CD4-positive, alpha-beta T cell treated with Interleukin-17A for 4 hours (primary cell): ENCODE results near the gene RABL3.
"Not testable (repeated sequence)": the region's sequence is repeated elsewhere in the genome, so short reads cannot be mapped to it uniquely, and the experiment has no call there.

Experiments used
- DNase-seq: peaks from one replicate; pipeline ENCODE4 v3.0.0-alpha.2; 2020; ENCODE audit warnings: mixed read lengths

Gene RABL3, protein sequence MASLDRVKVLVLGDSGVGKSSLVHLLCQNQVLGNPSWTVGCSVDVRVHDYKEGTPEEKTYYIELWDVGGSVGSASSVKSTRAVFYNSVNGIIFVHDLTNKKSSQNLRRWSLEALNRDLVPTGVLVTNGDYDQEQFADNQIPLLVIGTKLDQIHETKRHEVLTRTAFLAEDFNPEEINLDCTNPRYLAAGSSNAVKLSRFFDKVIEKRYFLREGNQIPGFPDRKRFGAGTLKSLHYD

GRCh38 chr3:120742198-120742848 is at the start of gene RABL3, which contains the start of gene GTF2E1:
Gene RABL3 (minus strand): TSS chr3:120742516. CDS start chr3:120742507, 9 bp downstream.
Gene GTF2E1 (plus strand): TSS chr3:120742744. CDS start chr3:120750553, 7,809 bp downstream.
- peak; percentile 95 for DNase-seq

DNA sequence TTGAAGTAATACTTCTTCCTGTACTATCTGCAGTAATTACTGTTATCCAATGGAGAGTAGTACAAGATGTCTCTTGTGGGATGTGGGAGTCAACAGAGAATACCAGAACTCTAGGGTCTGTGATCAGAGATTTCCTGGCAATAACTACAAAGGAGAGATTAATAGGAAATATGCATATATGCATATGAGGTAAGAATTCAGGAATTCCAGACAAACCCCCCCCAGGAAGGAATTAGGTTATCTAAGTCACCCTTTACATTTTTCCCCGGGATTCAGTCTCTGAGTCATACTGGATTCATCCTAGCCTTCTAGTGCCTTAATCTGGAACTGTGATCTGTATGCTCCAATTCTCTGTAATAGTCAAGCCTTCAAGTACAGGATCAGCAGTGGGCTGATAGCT is 49.6 kb upstream of the RABL3 start:
- no peak for DNase-seq

DNA sequence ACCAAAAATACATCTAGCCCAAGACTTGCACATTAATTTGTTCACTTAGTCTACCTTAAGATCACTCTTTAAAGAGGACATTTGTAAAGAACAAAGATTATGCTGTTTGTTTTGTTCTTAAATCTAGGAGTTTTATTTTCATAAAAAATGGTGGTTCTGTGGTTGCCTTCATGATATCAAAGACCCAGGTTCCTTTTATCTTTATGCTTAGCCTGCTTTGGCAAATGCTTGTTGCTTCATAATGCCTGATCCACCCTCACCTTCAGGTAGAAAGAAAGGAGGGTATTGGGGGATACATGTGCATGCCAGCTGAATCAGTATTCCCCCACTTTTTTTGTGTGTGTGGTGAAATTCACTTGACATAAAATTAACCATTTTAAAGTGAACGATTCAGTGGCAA is 48.7 kb upstream of the RABL3 start:
- no peak for DNase-seq

DNA sequence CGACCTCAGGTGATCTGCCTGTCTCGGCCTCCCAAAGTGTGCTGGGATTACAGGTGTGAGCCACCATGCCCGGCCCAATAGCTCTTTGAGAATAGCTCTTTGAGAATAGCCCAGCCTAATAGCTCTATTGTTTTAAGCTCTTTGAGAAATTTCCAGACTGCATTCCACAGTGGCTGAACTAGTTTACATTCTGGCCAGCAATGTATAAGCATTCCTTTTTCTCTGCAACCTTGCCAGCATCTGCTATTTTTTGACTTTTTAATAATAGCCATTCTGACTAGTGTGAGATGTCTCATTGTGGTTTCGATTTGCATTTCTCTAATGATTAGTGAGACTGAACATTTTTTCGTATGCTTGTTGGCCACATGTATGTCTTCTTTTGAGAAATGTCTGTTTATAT is 43.5 kb upstream of the RABL3 start:
- DNase-seq, result not testable (repeated sequence)

GRCh38 chr3:120780977-120781376 is 38.7 kb upstream of the RABL3 start:
- no peak for DNase-seq

- no peak for DNase-seq
Observed at GRCh38 chr3:120778776-120779175, 36.5 kb upstream of the RABL3 start.

DNA sequence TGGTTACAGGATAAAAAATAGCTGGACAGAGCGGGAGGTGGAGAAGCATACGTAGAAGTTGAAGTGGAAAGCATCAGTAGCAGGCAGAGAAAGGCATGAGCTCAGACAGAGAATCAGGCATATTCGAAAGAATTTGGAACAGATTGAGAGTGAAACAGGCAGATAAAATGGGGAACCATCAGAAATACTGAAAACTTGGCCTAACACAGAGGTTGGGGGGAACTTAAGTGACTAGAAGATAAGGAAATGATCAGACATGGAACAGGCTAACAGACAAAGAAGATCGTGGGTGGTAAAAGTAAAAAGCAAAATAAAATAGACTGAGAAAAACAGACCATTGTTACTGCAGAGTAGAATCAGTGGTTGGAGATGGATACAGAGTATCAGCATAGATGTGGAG is 33.1 kb upstream of the RABL3 start:
- DNase-seq, result no peak

DNA sequence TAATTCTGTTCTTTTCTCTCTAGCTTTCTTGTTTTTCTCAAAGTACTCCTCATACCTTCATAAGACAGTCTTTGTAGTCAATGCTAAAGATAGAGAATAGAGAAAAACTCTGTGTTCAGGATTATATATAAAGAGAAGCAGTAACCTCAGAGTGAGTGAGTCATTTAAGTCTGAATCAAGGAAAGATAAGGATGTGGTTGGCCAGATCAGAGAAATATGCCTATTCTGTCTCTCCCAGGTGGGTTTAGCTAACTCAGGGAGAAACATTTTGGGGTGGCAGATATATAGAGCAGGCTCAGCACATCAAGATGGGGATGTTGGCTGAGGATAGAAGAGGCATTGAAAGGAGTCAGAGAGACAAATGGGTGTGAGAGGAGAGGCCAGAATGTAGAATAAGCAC is 31.6 kb upstream of the RABL3 start:
- no peak for DNase-seq

DNA sequence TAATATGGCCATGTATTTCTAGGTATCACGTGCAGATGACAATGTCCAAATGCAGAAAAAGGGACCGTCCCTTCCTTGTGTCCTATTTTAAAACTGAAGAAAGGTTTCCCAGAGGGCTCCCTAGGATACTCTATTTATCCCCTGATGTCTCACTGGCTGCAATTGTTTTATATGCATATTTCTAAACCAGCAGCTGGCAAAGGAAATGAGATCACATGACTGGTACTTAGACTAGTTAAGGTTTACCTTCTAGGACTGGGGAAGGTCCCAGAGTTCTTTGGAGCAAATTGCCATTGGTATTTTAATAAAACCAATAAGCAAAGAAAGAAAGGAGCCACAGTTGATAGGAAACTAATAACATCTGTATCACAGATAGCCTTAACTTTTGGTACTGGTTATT is 29.8 kb upstream of the RABL3 start:
- DNase-seq, result no peak

- no peak for DNase-seq
Observed at GRCh38 chr3:120770891-120771290, 28.6 kb upstream of the RABL3 start.

- no peak for DNase-seq
Observed at GRCh38 chr3:120769436-120769835, 27.1 kb upstream of the RABL3 start.

GRCh38 chr3:120767106-120767505 is 24.8 kb upstream of the RABL3 start:
- DNase-seq, result no peak

GRCh38 chr3:120766576-120766975 is 24.3 kb upstream of the RABL3 start:
- DNase-seq, result no peak

- DNase-seq, result no peak
Observed at GRCh38 chr3:120765830-120766493, 23.6 kb upstream of the RABL3 start.

DNA sequence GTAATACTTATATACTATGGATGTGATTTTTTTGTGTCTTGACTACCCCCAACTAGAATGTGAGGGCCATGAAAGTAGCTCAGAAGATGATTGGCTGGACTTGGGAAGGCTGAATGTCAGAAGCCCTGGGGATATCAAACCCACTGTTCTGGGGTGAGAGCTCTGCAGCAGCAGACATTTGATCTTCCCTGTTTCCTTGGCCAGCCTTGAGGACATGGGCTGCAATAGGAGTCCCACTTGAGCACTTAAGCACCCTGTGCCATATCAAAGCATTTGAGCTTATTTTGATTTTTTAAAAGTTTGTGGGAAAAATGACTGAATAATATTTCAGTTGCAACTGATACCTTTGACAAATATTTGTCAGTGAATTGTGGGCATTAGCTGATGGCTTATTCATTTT is 21.9 kb upstream of the RABL3 start:
- DNase-seq, result no peak

DNA sequence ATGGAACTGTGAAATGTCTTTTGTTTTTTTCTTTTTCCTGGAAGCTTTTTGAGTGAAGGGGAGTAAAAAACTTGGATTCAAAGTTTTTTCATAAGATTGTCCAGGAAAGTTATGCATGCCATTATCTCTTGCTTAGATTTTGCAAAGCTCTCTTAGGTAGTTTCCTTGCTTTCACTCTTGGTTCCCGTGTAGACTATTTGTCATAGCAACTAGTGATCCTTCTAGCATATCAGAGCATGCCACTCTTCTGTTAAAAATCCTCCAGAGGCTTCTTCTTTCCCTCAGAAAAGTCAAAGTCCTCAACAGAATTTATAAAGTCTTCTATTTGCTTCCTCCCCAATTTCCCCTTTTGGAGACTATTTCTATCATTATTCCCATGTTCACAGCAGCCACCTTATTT is 21.3 kb upstream of the RABL3 start:
- no peak for DNase-seq

DNA sequence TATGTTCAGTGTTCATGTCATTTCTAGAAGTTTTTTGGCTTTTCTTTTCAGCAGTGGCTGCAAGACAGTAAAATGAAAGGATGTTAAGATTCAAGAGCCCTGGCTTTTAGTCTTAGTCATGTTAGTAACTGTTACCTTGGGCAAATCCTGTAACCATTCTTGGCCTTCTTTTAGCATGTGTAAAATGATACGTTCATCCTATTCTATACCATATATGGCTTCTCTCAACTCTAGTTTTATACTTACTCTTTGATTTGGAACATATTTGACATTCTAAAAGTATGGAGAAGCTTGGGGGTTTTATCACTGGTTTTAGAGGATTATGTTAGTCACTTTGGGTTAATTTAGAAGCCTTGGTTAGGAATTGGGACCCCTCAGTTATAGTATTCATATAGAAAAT is 20.3 kb upstream of the RABL3 start:
- no peak for DNase-seq

DNA sequence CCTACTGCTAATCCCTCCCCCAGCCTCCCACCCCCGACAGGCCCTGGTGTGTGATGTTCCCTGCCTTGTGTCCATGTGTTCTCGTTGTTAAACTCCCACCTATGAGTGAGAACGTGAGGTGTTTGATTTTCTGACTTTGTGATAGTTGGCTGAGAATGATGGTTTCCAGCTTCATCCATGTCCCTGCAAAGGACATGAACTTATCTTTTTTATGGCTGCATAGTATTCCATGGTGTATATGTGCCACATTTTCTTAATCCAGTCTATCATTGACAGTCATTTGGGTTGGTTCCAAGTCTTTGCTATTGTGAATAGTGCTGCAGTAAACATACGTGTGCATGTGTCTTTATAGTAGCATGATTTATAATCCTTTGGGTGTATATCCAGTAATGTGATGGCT is 16.2 kb upstream of the RABL3 start:
- not testable (repeated sequence) for DNase-seq

DNA sequence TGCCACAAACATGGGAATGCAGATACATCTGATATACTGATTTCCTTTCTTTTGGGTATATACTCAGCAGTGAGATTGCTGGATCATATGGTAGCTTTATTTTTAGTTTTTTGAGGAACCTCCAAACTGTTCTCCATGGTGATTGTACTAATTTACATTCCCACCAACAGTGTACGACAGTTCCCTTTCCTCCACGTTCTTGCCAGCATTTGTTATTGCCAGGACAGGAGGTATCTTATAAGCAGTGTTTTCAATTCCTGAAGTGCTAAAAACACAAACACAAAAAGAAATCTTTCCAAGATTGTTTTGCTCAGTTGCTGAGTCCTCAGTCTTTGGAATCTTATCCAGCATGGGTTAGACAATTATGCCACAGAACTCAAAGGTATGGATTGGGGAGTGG is 13.7 kb upstream of the RABL3 start:
- DNase-seq, result no peak

DNA sequence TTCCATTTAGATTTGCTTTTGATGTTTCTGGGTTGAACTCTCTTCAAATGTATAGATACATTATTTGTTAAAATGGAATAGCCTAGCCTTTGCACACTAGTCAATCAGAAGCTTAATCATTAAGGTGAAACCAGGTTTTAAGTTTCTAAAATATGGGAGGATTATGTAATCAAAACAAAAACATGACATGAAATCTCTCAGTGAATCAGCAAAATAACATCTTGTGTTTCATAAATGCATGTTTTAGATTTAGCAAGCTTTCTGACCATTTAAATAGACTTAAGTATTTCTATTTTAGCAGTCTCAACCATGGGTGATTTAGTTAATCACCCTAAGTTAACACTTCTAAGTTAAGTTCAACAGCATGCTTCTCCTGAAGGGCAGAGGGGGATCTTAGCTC is 11.5 kb upstream of the RABL3 start:
- no peak for DNase-seq

DNA sequence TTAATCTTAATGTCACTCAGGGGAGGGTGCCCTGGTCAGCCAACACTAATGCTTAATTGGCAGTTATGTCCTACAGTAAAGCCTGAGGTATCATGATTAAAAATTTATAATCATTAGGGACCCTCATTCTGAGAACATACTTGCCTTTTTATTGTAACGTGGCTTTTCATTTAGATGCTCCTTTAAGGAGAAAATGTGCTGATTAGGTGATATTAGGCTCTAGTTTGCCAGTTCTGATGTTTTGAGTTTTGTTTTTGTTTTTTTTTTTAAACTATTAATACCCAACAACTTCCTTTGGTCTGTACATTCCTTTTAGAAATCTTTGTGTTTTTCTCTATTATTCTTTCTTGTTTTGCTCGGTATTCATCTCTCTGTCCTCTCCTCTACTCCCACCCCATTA is 10.5 kb upstream of the RABL3 start:
- DNase-seq, result no peak

GRCh38 chr3:120752230-120752629 is 9.9 kb upstream of the RABL3 start:
- no peak for DNase-seq

GRCh38 chr3:120749843-120750242 is 7.5 kb upstream of the RABL3 start:
- no peak for DNase-seq

DNA sequence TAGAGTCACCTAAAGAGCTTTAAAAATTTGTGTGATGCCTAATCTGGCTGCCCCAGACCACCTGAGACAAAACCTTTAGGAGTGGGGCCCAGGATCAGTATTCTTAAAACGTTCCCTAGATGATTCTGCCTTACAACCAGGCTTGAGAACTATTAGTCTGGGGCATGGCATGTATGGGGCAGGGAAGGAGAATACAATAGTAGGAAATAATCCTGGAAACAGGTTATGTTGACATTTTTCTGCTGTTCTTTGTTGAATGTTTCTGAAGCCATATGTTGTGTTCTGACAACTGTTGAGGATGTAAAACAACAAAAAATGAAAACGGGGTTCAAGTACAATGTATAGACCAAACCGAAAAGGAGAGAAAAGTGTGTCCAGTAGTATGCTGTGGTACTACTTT is 3.1 kb upstream of the RABL3 start:
- DNase-seq, result no peak
